Gastrocnemius medialis (tissue), 4 donors: Measurements from ENCODE around the gene EPHA1. TPM values are rescaled to one million over a fixed set of nuclear protein-coding genes. Genes with fewer than 3 reads are reported as not detected.

Experiments used
- ATAC-seq, 2 donors: fragments of 150-250 bp; one replicate each; pipeline ENCODE4 v1.9.1; 2016
- DNase-seq, 2 donors: peaks; one replicate each; pipeline ENCODE4 v3.0.0-alpha.2; 2019
- H3K27ac ChIP-seq, 4 donors: fragments of 200-600 bp; sonication (generic); 1 replicate in 1 of 4; 2 replicates in 3 of 4; pipeline ENCODE4 v1.5.1; 2016 to 2018; ENCODE audit warnings: mild to moderate bottlenecking in 2 of 4, moderate library complexity in 1 of 4
- H3K27me3 ChIP-seq, 3 donors: fragments of 200-600 bp; sonication (generic) in 2 of 3; 1 replicate in 1 of 3; 2 replicates in 2 of 3; pipeline versions ENCODE4 v1.5.1 to v1.6.0; 2016 to 2019; ENCODE audit warnings: mild to moderate bottlenecking in 1 of 3, moderate library complexity in 1 of 3
- H3K36me3 ChIP-seq, 2 donors: fragments of 200-600 bp; sonication (generic) in 1 of 2; one replicate each; pipeline ENCODE4 v1.5.1; 2017 to 2018
- H3K4me1 ChIP-seq, 2 donors: fragments of 200-600 bp; sonication (generic) in 1 of 2; one replicate each; pipeline ENCODE4 v1.5.1; 2016 to 2017; ENCODE audit warnings: mild to moderate bottlenecking in 2 of 2
- H3K4me3 ChIP-seq, 4 donors: fragments of 200-600 bp; sonication (generic) in 3 of 4; 1 replicate in 1 of 4; 2 replicates in 3 of 4; pipeline ENCODE4 v1.5.1; 2016 to 2019; ENCODE audit warnings: mild to moderate bottlenecking in 2 of 4
- H3K9me3 ChIP-seq, 3 donors: fragments of 200-600 bp; sonication (generic) in 2 of 3; 1 replicate in 1 of 3; 2 replicates in 2 of 3; pipeline ENCODE4 v1.5.1; 2016 to 2019
- POLR2A ChIP-seq, 2 donors: fragments of 450-650 bp; IDR thresholded peaks; one replicate each; pipeline ENCODE4 v1.6.1; 2017; ENCODE audit warnings: antibody characterized with exemption in 2 of 2, mild to moderate bottlenecking in 2 of 2, moderate library complexity in 2 of 2
- in situ Hi-C, 4 donors: fragments of 200-750 bp; cut with MboI; loops; one replicate each; pipeline versions ENCODE4 v1.15.0 to v1.8.0; 2017; ENCODE audit warnings: low sequenced_read_pairs in 4 of 4
- intact Hi-C: fragments of 100-400 bp; cut with DNase I; formaldehyde crosslinking; loops from one replicate; pipeline ENCODE4 v1.15.1; 2023; ENCODE audit warnings: low total_unique reads
- total RNA-seq, 4 donors: library from RNA; depleted of rRNA; stranded (reverse); fragments of >200 nt; gene quantifications; one replicate each; pipeline versions ENCODE4 v1.1.0 to v1.2.3, GENCODE V29; 2016
- TF ChIP-seq, protein P1 (sequence below), 5 experiments: fragments of 450-650 bp in 3 of 5; fragments of 200-600 bp in 2 of 5; sonication (generic) in 2 of 5; IDR thresholded peaks in 4 of 5; conservative IDR thresholded peaks in 1 of 5; 1 replicate in 4 of 5; 2 replicates in 1 of 5; pipeline ENCODE4 v1.5.1; 2016 to 2019; ENCODE audit warnings: antibody characterized with exemption in 5 of 5, mild to moderate bottlenecking in 3 of 5, moderate library complexity in 3 of 5

EPHA1 gene
- total RNA-seq, 4 donors from 2014 or later = not detected

DNA sequence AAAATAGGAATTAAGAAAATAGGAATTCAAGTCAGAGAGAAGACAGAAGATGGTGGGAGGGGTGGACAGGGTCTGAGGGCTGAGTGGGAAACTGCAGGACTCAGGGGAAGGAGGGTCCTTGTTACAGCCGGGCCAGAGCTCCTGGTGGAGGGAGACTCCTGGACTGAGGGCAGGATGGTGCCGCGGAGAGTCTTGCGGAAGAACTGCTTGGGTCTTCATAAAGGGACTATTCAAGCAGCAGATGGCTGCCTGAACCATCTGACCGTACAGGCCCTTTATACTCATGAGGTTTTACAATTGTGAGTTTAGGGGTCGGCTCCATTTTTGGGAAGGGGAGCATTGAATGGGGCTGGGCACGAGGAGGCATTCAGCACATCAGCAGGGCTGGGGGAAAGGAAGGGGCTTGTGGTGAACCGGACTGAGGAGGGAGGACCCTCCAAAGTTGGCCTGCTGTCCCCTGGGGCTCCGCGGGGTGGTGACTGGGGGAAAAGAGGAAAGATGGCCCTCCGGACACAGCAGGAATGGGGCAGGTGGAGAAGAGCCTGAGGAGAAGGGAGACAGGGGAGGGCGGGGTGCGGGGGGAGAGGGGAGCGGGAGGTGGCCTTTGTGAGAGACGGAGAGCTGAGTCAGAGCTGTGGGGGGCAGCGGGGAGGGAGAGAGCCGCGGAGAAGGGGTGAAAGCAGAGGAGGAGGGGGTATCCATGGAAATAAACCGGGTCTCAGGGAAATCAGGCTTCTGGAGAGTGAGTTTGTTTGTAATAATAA is 47.7 kb downstream of the EPHA1 start:
- no peak overlapping the region for H3K27ac ChIP-seq
- in situ Hi-C loops (no loop called here), intact Hi-C loops (no loop called here)
- no peaks in the 10 kb centered on the region for H3K36me3 ChIP-seq
- TF ChIP-seq, protein P1, sequence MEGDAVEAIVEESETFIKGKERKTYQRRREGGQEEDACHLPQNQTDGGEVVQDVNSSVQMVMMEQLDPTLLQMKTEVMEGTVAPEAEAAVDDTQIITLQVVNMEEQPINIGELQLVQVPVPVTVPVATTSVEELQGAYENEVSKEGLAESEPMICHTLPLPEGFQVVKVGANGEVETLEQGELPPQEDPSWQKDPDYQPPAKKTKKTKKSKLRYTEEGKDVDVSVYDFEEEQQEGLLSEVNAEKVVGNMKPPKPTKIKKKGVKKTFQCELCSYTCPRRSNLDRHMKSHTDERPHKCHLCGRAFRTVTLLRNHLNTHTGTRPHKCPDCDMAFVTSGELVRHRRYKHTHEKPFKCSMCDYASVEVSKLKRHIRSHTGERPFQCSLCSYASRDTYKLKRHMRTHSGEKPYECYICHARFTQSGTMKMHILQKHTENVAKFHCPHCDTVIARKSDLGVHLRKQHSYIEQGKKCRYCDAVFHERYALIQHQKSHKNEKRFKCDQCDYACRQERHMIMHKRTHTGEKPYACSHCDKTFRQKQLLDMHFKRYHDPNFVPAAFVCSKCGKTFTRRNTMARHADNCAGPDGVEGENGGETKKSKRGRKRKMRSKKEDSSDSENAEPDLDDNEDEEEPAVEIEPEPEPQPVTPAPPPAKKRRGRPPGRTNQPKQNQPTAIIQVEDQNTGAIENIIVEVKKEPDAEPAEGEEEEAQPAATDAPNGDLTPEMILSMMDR (IDR thresholded peaks at IDR 0.05 in 4 of 5, conservative IDR thresholded peaks at IDR 0.05 in 1 of 5) = no peak
- no peak for TF ChIP-seq POLR2A (IDR thresholded peaks at IDR 0.05)
- peaks cover 29 to 43% (median 39%) of the 10 kb centered on the region in 3 donors for H3K27me3 ChIP-seq
- DNase-seq (no peak), ATAC-seq (no peak)
- peaks cover 5 to 10% of the 10 kb centered on the region in 2 donors for H3K4me1 ChIP-seq
- no peak overlapping the region for H3K4me3 ChIP-seq
- H3K9me3 ChIP-seq = no peaks in the 10 kb centered on the region

DNA sequence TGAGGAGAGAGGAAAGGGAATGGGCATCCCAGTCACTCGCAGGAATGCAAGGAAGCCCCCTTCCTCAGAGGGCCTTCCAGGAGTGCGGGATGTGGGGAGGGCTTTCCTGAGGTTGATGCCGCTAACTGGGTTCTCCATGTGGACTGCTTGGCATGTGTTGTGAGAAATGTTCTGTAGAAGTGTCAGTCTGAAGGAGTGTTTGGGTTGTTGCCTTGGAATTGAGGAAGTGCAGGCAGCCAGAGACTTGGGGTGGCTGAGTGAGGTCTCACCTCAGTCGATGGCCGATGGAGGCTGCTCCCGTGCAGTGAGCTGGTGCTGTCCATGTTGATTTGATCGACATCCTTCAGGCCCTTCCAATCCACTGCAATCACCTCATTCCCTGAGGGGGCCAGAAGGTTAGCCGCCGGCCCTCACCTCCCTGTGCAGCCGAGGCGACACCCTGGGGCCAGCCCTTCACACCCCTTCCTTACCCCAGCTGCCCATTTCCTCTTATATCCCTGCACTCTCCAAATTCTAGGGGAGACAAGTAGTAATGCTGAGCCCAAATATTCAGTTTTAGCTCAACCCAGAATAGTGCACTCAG is 48.8 kb downstream of the EPHA1 start:
- Histone ChIP-seq H3K27me3 (peaks cover 29 to 43% (median 39%) of the 10 kb centered on the region in 3 donors), H3K27ac (no peak overlapping the region)
- no peak for DNase-seq

DNA sequence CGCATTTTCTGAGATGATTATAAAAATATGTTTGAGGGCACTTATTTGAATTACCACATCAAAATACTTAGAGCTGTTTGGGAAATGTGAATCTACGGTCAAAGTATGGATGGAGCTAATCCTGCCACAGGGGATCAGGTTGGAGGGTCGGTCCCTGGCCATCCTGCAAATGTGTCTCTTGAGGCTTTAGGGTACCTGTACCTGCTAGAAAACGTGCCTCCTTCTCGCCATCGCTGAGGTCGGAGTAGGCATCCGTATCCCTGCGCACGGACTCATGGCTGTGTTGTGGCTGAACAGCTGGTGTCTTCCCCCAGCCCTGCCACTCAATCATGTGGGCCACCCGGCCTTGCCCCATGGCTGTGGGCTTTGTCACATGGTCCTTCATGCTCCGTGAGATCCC is 50.0 kb downstream of the EPHA1 start:
- Histone ChIP-seq H3K27ac (no peak overlapping the region), H3K9me3 (no peaks in the 10 kb centered on the region), H3K27me3 (peaks cover 27 to 36% (median 34%) of the 10 kb centered on the region in 3 donors), H3K4me3 (no peak overlapping the region), H3K36me3 (no peaks in the 10 kb centered on the region), H3K4me1 (peaks cover 5 to 10% of the 10 kb centered on the region in 2 donors)
- no peak for ATAC-seq
- intact Hi-C loops = no loop called here
- TF ChIP-seq, protein P1 (IDR thresholded peaks at IDR 0.05 in 4 of 5, conservative IDR thresholded peaks at IDR 0.05 in 1 of 5) = no peak
- TF ChIP-seq POLR2A (IDR thresholded peaks at IDR 0.05) = no peak
- no peak for DNase-seq
- in situ Hi-C loops = no loop called here

More for the DNA sequence above, 48.8 kb downstream of the EPHA1 start:
- in situ Hi-C loops (no loop called here), intact Hi-C loops (no loop called here)
- Histone ChIP-seq H3K36me3 (no peaks in the 10 kb centered on the region), H3K4me1 (peaks cover 5 to 10% of the 10 kb centered on the region in 2 donors), H3K9me3 (no peaks in the 10 kb centered on the region), H3K4me3 (no peak overlapping the region)
- no peak for ATAC-seq
- TF ChIP-seq, protein P1 (IDR thresholded peaks at IDR 0.05 in 4 of 5, conservative IDR thresholded peaks at IDR 0.05 in 1 of 5) = no peak
- no peak for TF ChIP-seq POLR2A (IDR thresholded peaks at IDR 0.05)

DNA sequence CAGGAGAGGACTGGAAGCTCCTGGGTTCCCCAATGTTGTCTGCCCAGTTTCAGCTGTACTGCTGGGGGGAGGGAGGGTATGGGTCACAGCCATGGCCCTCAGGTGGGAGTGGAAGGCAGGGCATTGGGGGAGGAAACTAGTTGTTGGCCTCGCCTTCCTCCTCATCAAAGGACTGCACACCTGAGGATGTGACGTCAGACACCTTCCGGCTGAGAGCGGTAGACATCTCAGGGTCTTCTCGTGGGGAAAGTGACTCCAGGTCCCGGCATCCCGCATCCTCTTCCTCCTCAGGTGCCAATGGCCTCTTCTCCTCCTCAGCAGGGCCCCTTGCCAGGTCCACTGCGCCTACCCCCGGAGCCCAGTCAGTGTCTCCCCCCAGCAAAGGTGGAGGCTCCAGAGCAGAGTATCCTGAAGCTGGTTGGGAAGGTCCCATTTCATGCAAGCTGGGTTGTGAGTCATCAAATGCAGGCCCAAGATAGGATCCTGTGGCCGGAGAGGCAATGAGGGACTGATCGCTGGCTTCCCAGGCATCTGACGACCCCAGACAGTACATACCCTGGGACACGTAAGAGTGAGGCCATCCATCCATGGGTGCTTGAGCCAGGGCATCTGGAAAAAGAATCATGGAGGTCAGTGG is 52.1 kb downstream of the EPHA1 start:
- no peaks in the 10 kb centered on the region for H3K36me3 ChIP-seq
- peaks cover 11 to 20% (median 16%) of the 10 kb centered on the region in 3 donors for H3K27me3 ChIP-seq
- no peak for DNase-seq
- peaks cover 0 to 2% of the 10 kb centered on the region in 2 donors for H3K4me1 ChIP-seq
- no peak overlapping the region for H3K4me3 ChIP-seq
- intact Hi-C loops (no loop called here), in situ Hi-C loops (no loop called here)
- TF ChIP-seq, protein P1 (IDR thresholded peaks at IDR 0.05 in 4 of 5, conservative IDR thresholded peaks at IDR 0.05 in 1 of 5) = no peak
- no peak for TF ChIP-seq POLR2A (IDR thresholded peaks at IDR 0.05)
- H3K9me3 ChIP-seq = no peaks in the 10 kb centered on the region
- no peak for ATAC-seq
- no peak overlapping the region for H3K27ac ChIP-seq
